Measurements from ENCODE around the gene STXBP2. TPM values are rescaled to one million over a fixed set of nuclear protein-coding genes. Genes with fewer than 3 reads are reported as not detected.

The STXBP2 gene
- total and polyA plus RNA-seq, 10 donors = 58.8 to 455 (median 182) TPM

GRCh38 chr19:7680606-7681339, 43.9 kb downstream of the STXBP2 start, which contains the start of gene TRAPPC5:
Gene TRAPPC5, plus strand, starts transcription at chr19:7680833. Its CDS starts 1,421 bp downstream, at chr19:7682254.
- H3K4me1 ChIP-seq = peaks cover 6 to 80% (median 42%) of the 10 kb centered on the region in 6 donors
- H3K4me3 ChIP-seq = peak within 1 kb of the TSS; percentile 78 to 100 (median 94)
- peak in 2 of 3 donors; percentile 47 to 67 for TF ChIP-seq POLR2A (IDR thresholded peaks at IDR 0.05)
- peak; percentile 91 to 93 (median 91) for TF ChIP-seq POLR2AphosphoS5 (IDR thresholded peaks at IDR 0.05)
- TF ChIP-seq CTCF (IDR thresholded peaks at IDR 0.05 in 8 of 11, conservative IDR thresholded peaks at IDR 0.05 in 3 of 11) = peak; percentile 37 to 100 (median 100)
- intact Hi-C loops (cut with DNase I; ENCODE audit: low total_unique reads) = loop anchor here (5.0 kb wide), 2 partner anchors 113 to 117 kb away; no protein-coding TSS in a partner anchor
- DNase-seq = peak; percentile 98
- peaks cover 0 to 39% (median 29%) of the 10 kb centered on the region in 6 donors for H3K36me3 ChIP-seq
- no peaks in the 10 kb centered on the region for H3K9me3 ChIP-seq
- H3K27me3 ChIP-seq (replicated peaks in 1 of 7) = peaks cover 0 to 42% (median 14%) of the 10 kb centered on the region in 7 donors
- 0 to 1% (median 0%) methylated on average over 24 to 79 of the region's 79 CpGs for WGBS, 5 donors
- peak within 1 kb of the TSS; percentile 78 to 98 (median 96) for H3K27ac ChIP-seq

DNA sequence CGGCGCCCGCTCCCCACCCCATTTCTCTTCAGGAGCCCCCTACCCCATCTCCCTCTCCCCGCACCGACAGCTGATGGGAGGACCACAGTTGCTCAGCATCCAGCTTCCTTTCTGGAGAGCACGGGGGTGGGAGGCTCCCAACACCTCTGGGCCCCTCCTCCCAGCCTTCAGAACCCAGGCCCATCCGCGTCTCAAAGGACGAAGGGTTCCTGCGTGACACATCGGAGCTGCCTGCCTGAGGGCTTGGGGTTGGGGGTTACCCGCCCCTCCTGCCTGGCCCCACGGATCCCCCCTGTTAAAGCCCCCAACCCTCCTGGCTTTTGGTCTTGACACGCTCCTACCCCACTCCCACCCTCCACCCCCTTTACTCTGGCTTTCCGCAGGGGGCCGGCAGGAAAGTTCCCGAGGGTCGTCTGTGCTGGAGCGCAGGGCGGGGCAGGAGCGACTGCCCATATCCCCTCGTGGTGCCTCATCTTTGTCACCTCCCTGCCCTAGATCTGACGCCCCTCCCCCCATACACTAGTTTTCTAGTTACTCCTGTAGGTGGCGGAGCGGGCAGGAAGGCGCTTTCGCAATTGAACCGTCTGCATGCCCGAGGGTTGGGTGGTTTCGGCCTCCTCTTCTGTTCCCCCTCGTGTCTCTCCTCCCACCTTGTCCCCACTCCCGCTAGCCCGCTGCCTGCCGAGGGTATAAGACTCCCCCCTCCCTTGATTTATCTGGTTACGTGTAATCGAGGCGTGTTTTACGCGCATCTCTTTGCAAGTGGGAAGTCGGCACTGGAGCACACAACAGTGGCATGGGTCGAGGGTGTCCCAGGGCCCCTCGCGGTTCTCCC, 44.6 kb downstream of the STXBP2 start:
- peak overlapping the region; percentile 78 to 98 (median 96) for H3K27ac ChIP-seq
- H3K4me3 ChIP-seq = peak overlapping the region; percentile 78 to 100 (median 94)
- peaks cover 6 to 72% (median 35%) of the 10 kb centered on the region in 6 donors for H3K4me1 ChIP-seq
- peaks cover 0 to 34% (median 14%) of the 10 kb centered on the region in 7 donors for H3K27me3 ChIP-seq (replicated peaks in 1 of 7)
- intact Hi-C loops (cut with DNase I; ENCODE audit: low total_unique reads) = loop anchor here (5.0 kb wide), 2 partner anchors 114 to 116 kb away; no protein-coding TSS in a partner anchor
- no peaks in the 10 kb centered on the region for H3K9me3 ChIP-seq
- H3K36me3 ChIP-seq = peaks cover 0 to 44% (median 29%) of the 10 kb centered on the region in 6 donors
- WGBS, 5 donors = 2 to 9% (median 6%) methylated on average over 40 to 43 of the region's 43 CpGs
- DNase-seq = peak; percentile 94
- TF ChIP-seq POLR2A (IDR thresholded peaks at IDR 0.05) = no peak
- TF ChIP-seq POLR2AphosphoS5 (IDR thresholded peaks at IDR 0.05) = peak in 2 of 3 donors; percentile 37 to 78
- peak in 10 of 11 experiments; percentile 40 to 79 (median 65) for TF ChIP-seq CTCF (IDR thresholded peaks at IDR 0.05 in 8 of 11, conservative IDR thresholded peaks at IDR 0.05 in 3 of 11)

DNA sequence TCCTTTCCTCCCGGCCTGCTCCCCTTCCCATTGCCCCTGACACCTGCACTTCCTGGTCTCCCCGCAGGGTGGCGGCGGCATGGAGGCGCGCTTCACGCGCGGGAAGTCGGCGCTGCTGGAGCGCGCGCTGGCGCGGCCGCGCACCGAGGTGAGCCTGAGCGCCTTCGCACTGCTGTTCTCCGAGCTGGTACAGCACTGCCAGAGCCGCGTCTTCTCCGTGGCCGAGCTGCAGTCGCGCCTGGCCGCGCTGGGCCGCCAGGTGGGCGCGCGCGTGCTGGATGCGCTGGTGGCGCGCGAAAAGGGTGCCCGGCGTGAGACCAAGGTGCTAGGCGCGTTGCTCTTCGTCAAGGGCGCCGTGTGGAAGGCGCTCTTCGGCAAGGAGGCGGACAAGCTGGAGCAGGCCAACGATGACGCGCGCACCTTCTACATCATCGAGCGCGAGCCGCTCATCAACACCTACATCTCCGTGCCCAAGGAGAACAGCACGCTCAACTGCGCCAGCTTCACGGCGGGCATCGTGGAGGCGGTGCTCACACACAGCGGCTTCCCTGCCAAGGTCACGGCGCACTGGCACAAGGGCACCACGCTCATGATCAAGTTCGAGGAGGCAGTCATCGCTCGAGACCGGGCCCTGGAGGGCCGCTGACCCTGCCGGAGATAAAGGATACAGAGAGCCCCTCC, 45.4 kb downstream of the STXBP2 start:
- Histone ChIP-seq H3K4me1 (peaks cover 6 to 64% (median 31%) of the 10 kb centered on the region in 6 donors), H3K36me3 (peaks cover 0 to 44% (median 29%) of the 10 kb centered on the region in 6 donors), H3K27me3 (replicated peaks in 1 of 7) (peaks cover 0 to 27% (median 8%) of the 10 kb centered on the region in 7 donors), H3K4me3 (peak overlapping the region in 6 of 8 donors; percentile 78 to 97 (median 92)), H3K27ac (peak overlapping the region in 7 of 8 donors; percentile 91 to 98 (median 97)), H3K9me3 (no peaks in the 10 kb centered on the region)
- TF ChIP-seq POLR2A (IDR thresholded peaks at IDR 0.05) (no peak), POLR2AphosphoS5 (IDR thresholded peaks at IDR 0.05) (peak in 2 of 3 donors; percentile 23 to 56), CTCF (IDR thresholded peaks at IDR 0.05 in 8 of 11, conservative IDR thresholded peaks at IDR 0.05 in 3 of 11) (no peak)
- intact Hi-C loops (cut with DNase I; ENCODE audit: low total_unique reads) = loop anchor here (5.0 kb wide), 2 partner anchors 115 kb away; no protein-coding TSS in a partner anchor
- DNase-seq = peak; percentile 88
- WGBS, 5 donors = 84 to 94% (median 86%) methylated on average over 53 to 74 of the region's 74 CpGs
